GM06990 (cell line): ENCODE results near the gene B3GNT7.

Source experiments
- DNase-seq: peaks from one replicate; pipeline ENCODE4 v3.0.0-alpha.2; 2011; ENCODE audit not compliant: insufficient read length; ENCODE audit errors: extremely low read depth
- H3K27me3 ChIP-seq: replicated peaks from 2 replicates; pipeline ENCODE4 v1.6.0; 2011; ENCODE audit warnings: low read length; ENCODE audit not compliant: control insufficient read depth, insufficient read depth
- H3K36me3 ChIP-seq: 2 replicates; pipeline ENCODE4 v1.5.1; 2011; ENCODE audit warnings: low read length; ENCODE audit not compliant: control insufficient read depth, insufficient read depth
- H3K4me3 ChIP-seq: replicated peaks from 2 replicates; pipeline ENCODE4 v1.5.1; 2011; ENCODE audit warnings: low read depth, mild to moderate bottlenecking, control low read depth, low read length
- TF ChIP-seq, protein P1 (sequence below): IDR thresholded peaks from 2 replicates; pipeline ENCODE4 v1.5.1; 2011; ENCODE audit warnings: low read length, control low read depth, mild to moderate bottlenecking, inconsistent platforms; ENCODE audit not compliant: insufficient read depth, poor library complexity, severe bottlenecking

The B3GNT7 gene

DNA sequence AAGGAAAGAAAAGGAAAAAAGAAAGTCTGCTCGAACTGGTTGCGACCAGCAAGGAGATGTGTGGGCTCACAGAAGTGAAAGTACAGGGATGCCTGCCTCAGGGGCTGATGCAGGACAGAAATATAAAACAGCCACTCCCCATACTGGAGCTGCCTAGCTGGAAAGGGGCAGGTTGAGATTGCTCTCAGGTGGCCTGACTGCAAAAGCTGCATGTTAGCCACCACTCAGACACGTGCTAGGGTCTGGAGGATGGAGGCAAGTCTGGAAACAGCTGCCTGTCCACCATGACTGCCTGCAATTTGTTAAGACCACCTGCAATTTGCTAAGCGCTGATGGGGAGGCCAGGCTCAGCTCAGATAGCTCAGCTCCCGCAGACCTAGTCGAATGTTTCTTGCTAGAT, 17.9 kb downstream of the B3GNT7 start:
- H3K27me3 ChIP-seq, result no peaks in the 10 kb centered on the region
- no peak for DNase-seq
- no peak overlapping the region for H3K4me3 ChIP-seq
- TF ChIP-seq, protein P1, sequence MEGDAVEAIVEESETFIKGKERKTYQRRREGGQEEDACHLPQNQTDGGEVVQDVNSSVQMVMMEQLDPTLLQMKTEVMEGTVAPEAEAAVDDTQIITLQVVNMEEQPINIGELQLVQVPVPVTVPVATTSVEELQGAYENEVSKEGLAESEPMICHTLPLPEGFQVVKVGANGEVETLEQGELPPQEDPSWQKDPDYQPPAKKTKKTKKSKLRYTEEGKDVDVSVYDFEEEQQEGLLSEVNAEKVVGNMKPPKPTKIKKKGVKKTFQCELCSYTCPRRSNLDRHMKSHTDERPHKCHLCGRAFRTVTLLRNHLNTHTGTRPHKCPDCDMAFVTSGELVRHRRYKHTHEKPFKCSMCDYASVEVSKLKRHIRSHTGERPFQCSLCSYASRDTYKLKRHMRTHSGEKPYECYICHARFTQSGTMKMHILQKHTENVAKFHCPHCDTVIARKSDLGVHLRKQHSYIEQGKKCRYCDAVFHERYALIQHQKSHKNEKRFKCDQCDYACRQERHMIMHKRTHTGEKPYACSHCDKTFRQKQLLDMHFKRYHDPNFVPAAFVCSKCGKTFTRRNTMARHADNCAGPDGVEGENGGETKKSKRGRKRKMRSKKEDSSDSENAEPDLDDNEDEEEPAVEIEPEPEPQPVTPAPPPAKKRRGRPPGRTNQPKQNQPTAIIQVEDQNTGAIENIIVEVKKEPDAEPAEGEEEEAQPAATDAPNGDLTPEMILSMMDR, result no peak
- no peaks in the 10 kb centered on the region for H3K36me3 ChIP-seq

DNA sequence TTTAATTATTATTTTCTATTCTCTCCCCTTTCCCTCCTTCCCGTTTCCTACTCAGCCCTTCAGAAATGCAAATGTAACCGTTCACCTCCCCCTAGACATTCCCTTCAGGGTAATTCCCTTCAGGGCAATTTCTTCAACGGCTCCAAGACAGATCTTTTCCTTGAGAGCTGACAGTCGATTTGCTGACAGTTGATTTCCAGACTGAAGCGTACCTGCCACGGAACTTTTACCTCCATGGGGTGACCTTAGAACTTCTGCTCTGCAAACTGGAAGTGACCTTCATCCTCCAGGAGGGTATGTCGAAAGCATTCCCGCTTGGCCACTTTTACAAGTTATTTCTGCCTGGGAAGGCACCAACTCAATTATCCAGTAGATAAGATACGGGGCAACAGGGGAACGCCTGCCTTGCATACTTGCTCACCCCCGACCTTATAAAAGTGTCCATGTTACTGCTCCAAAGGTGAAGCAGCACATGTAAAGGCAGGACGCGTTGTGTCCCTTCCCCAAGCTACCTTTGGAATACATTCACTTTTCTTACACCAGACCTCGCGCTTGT, 18.5 kb downstream of the B3GNT7 start:
- H3K4me3 ChIP-seq, result no peak overlapping the region
- TF ChIP-seq, protein P1, result no peak
- H3K36me3 ChIP-seq, result no peaks in the 10 kb centered on the region

DNA sequence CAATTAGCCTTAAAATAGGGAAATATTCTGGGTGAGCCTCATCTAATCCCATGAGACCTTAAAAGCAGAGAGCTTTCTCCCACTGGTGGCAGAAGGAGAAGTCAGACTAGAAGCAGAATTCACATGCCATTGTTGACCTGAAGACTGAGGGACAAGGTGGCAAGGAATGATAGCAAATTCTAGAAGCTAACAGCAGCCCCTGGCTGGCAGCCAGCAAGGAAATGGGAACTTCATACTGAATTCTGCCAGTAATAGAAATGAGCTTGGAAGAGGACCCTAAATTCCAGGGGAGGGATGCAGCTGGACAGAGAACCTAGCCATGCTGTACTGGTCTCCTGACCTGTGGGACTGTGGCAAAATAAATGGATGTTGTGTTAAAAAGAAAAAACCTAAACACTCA, 19.5 kb downstream of the B3GNT7 start:
- Histone ChIP-seq H3K36me3 (no peaks in the 10 kb centered on the region), H3K27me3 (no peaks in the 10 kb centered on the region), H3K4me3 (no peak overlapping the region)
- TF ChIP-seq, protein P1, result no peak
- DNase-seq, result no peak

More for the DNA sequence above, 18.5 kb downstream of the B3GNT7 start:
- H3K27me3 ChIP-seq, result no peaks in the 10 kb centered on the region
- DNase-seq, result no peak

DNA sequence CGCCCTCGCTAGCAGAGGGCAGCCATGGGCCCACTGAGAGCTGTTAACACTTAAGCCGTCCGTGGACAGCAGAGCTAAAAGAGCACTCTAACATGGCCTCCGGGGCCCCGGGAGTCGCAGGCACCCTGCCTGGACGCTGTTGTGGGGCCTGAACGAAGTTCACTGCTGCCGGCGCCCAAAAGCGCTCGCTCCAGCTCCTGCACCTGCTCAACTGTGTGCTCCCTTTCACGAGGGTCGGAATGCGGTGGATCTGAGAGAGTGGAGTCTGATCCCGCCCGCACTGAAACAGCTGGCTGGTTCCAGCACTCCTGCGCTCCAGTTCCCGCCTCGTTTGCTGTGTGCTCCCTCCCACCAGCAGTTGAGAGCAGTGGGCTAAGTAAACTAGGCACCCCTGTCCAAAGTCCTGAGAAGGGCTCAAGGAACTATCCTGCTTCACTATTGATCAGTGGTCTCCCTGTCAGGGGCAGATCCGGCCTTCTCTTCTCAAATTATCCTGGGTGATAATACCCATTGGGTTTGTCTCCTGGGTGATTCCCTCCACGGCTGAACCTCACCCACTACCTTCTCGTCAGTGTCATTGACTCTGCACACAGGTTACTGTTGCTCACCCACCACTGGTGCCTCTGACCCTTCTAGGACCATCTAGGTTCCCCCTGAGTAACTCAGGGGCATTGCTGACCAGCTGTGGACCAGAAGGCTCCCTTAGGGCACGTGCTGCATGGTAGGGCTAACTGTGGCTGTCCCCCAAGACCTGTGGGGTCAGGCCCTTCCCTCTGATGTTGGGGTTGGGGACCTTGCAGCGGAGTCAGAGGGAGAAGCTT, 23.5 kb downstream of the B3GNT7 start:
- Histone ChIP-seq H3K27me3 (no peaks in the 10 kb centered on the region), H3K36me3 (no peaks in the 10 kb centered on the region), H3K4me3 (no peak overlapping the region)
- TF ChIP-seq, protein P1, result no peak
- DNase-seq, result no peak

DNA sequence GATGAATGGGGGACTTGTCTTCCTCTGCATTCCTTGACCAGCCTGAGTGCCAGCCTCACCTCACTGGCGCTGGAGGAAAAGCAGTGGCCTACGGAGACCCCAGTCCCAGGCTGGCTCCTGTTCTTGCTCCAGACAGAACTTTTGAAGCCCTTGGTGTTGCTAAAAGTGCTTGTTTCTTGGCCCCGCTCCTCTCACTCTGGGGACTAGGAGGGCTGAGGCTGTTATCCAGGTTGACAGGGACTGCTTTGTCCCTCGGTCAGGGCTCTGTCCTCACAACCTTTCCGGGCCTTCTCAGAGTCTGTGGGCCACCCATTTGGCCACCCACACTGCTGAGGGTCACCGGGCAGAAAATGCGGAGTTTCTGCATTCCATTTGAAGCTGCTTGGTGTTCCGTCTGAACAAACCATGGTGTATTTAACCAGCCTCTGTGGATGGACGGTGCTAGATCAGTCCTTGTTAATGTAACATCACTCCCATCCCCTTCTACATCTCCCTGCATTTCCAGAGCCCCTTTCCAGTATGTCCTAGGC, 25.6 kb downstream of the B3GNT7 start:
- Histone ChIP-seq H3K36me3 (no peaks in the 10 kb centered on the region), H3K27me3 (no peaks in the 10 kb centered on the region), H3K4me3 (no peak overlapping the region)
- DNase-seq, result no peak
- TF ChIP-seq, protein P1, result no peak
